KOPT-K1 (cell line): Measurements from ENCODE around the gene CYB561D1.

Source experiments
- H3K27ac ChIP-seq: fragments of 200-600 bp; sonication (generic); 2 replicates; pipeline ENCODE4 v1.5.1; 2016; ENCODE audit warnings: antibody characterized with exemption, mild to moderate bottlenecking, low read depth, low read length; ENCODE audit not compliant: poor library complexity, severe bottlenecking
- H3K36me3 ChIP-seq: fragments of 200-600 bp; sonication (generic); 2 replicates; pipeline ENCODE4 v1.5.1; 2017; ENCODE audit warnings: antibody characterized with exemption, mild to moderate bottlenecking, low read length, moderate library complexity; ENCODE audit not compliant: insufficient read depth
- H3K9me3 ChIP-seq: fragments of 200-600 bp; sonication (generic); 2 replicates; pipeline ENCODE4 v1.5.1; 2017; ENCODE audit warnings: antibody characterized with exemption, low read length, mild to moderate bottlenecking; ENCODE audit not compliant: insufficient read depth, poor library complexity, severe bottlenecking

Gene CYB561D1

GRCh38 chr1:109527846-109528695 lies 34.2 kb downstream of the CYB561D1 start:
- Histone ChIP-seq H3K9me3 (no peaks in the 10 kb centered on the region), H3K27ac (no peak overlapping the region), H3K36me3 (no peaks in the 10 kb centered on the region)

- no peaks in the 10 kb centered on the region for H3K9me3 ChIP-seq
- no peaks in the 10 kb centered on the region for H3K36me3 ChIP-seq
- no peak overlapping the region for H3K27ac ChIP-seq
Observed at GRCh38 chr1:109528712-109529111, 34.8 kb downstream of the CYB561D1 start.

GRCh38 chr1:109529881-109530456 lies 36.1 kb downstream of the CYB561D1 start:
- no peaks in the 10 kb centered on the region for H3K9me3 ChIP-seq
- H3K27ac ChIP-seq, result peak overlapping the region; percentile 7
- no peaks in the 10 kb centered on the region for H3K36me3 ChIP-seq

GRCh38 chr1:109530457-109531087 lies 36.7 kb downstream of the CYB561D1 start:
- Histone ChIP-seq H3K9me3 (no peaks in the 10 kb centered on the region), H3K36me3 (no peaks in the 10 kb centered on the region), H3K27ac (peak overlapping the region; percentile 30)

- no peaks in the 10 kb centered on the region for H3K9me3 ChIP-seq
- H3K27ac ChIP-seq, result peak overlapping the region; percentile 30
- no peaks in the 10 kb centered on the region for H3K36me3 ChIP-seq
Observed at GRCh38 chr1:109531380-109531779, 37.5 kb downstream of the CYB561D1 start.

- no peaks in the 10 kb centered on the region for H3K9me3 ChIP-seq
- H3K27ac ChIP-seq, result peak overlapping the region; percentile 45
- H3K36me3 ChIP-seq, result no peaks in the 10 kb centered on the region
Observed at GRCh38 chr1:109531826-109532364, 38.0 kb downstream of the CYB561D1 start.

- peak overlapping the region; percentile 45 for H3K27ac ChIP-seq
- no peaks in the 10 kb centered on the region for H3K9me3 ChIP-seq
- H3K36me3 ChIP-seq, result no peaks in the 10 kb centered on the region
Observed at GRCh38 chr1:109532365-109533136, 38.7 kb downstream of the CYB561D1 start.

- H3K9me3 ChIP-seq, result no peaks in the 10 kb centered on the region
- no peaks in the 10 kb centered on the region for H3K36me3 ChIP-seq
- H3K27ac ChIP-seq, result no peak overlapping the region
Observed at GRCh38 chr1:109534307-109534858, 40.5 kb downstream of the CYB561D1 start.

GRCh38 chr1:109535481-109535880 lies 41.6 kb downstream of the CYB561D1 start:
- no peaks in the 10 kb centered on the region for H3K36me3 ChIP-seq
- H3K9me3 ChIP-seq, result no peaks in the 10 kb centered on the region
- no peak overlapping the region for H3K27ac ChIP-seq

- no peaks in the 10 kb centered on the region for H3K36me3 ChIP-seq
- H3K9me3 ChIP-seq, result no peaks in the 10 kb centered on the region
- H3K27ac ChIP-seq, result no peak overlapping the region
Observed at GRCh38 chr1:109535971-109536491, 42.1 kb downstream of the CYB561D1 start.

- Histone ChIP-seq H3K27ac (no peak overlapping the region), H3K36me3 (no peaks in the 10 kb centered on the region), H3K9me3 (no peaks in the 10 kb centered on the region)
Observed at GRCh38 chr1:109537450-109538178, 43.7 kb downstream of the CYB561D1 start.

GRCh38 chr1:109538827-109539555 lies 45.1 kb downstream of the CYB561D1 start:
- no peak overlapping the region for H3K27ac ChIP-seq
- no peaks in the 10 kb centered on the region for H3K36me3 ChIP-seq
- H3K9me3 ChIP-seq, result no peaks in the 10 kb centered on the region

GRCh38 chr1:109539676-109540075 lies 45.8 kb downstream of the CYB561D1 start, which contains the start of gene GPR61:
GPR61 (plus strand) TSS chr1:109539872; CDS start chr1:109543023, 3,151 bp downstream.
- no peak within 1 kb of the TSS for H3K27ac ChIP-seq
- H3K9me3 ChIP-seq, result no peaks in the 10 kb centered on the region
- no peaks in the 10 kb centered on the region for H3K36me3 ChIP-seq
